HG02798 (cell line): ENCODE measurements around the gene ACY1.
"Not testable (repeated sequence)": the region's sequence is repeated elsewhere in the genome, so short reads cannot be mapped to it uniquely, and the experiment has no call there.

Experiments
- ATAC-seq: cut with Tn5 transposase; IDR thresholded peaks from one replicate; pipeline ENCODE4 v1.9.1; 2021; ENCODE audit warnings: mild to moderate bottlenecking; ENCODE audit not compliant: unreplicated experiment, poor library complexity

ACY1 gene

GRCh38 chr3:52023101-52023770, 39.9 kb downstream of the ACY1 start:
- ATAC-seq: no peak

- ATAC-seq: peak; percentile 59
Observed at GRCh38 chr3:52023860-52024764, 40.8 kb downstream of the ACY1 start.

- ATAC-seq: no peak
Observed at GRCh38 chr3:52024765-52025452, 41.6 kb downstream of the ACY1 start.

GRCh38 chr3:52025453-52025852, 42.1 kb downstream of the ACY1 start:
- ATAC-seq: no peak

GRCh38 chr3:52026041-52026440, 42.7 kb downstream of the ACY1 start:
- ATAC-seq: no peak

GRCh38 chr3:52028572-52028971, 45.2 kb downstream of the ACY1 start:
- ATAC-seq: no peak

GRCh38 chr3:52029053-52029452, 45.7 kb downstream of the ACY1 start:
- ATAC-seq: no peak

GRCh38 chr3:52029535-52029934, 46.2 kb downstream of the ACY1 start:
- no peak for ATAC-seq

- no peak for ATAC-seq
Observed at GRCh38 chr3:52030714-52031310, 47.5 kb downstream of the ACY1 start.

GRCh38 chr3:52031896-52032295, 48.6 kb downstream of the ACY1 start:
- ATAC-seq: no peak

GRCh38 chr3:52032702-52033408, 49.5 kb downstream of the ACY1 start:
- ATAC-seq: no peak

GRCh38 chr3:52033748-52034147, 50.4 kb downstream of the ACY1 start:
- not testable (repeated sequence) for ATAC-seq

GRCh38 chr3:52034212-52034611, 50.9 kb downstream of the ACY1 start:
- ATAC-seq: no peak

GRCh38 chr3:52034651-52035050, 51.3 kb downstream of the ACY1 start:
- ATAC-seq: no peak

- ATAC-seq: peak; percentile 58
Observed at GRCh38 chr3:52036222-52036694, 52.9 kb downstream of the ACY1 start.

GRCh38 chr3:52036829-52037228, 53.5 kb downstream of the ACY1 start:
- no peak for ATAC-seq

GRCh38 chr3:52037291-52037690, 54.0 kb downstream of the ACY1 start:
- no peak for ATAC-seq

GRCh38 chr3:52038227-52038626, 54.9 kb downstream of the ACY1 start:
- ATAC-seq: no peak
